VCaP (cell line): ENCODE results near the gene MICAL3.

Experiments
- H3K27ac ChIP-seq: fragments of 450-650 bp; 2 replicates; pipeline ENCODE4 v1.5.1; 2017
- CTCF ChIP-seq: fragments of 450-650 bp; conservative IDR thresholded peaks from 2 replicates; pipeline ENCODE4 v1.5.1; 2017; ENCODE audit warnings: mild to moderate bottlenecking, moderate library complexity

MICAL3 gene

GRCh38 chr22:17751596-17751995, 272.8 kb downstream of the MICAL3 start:
- no peak for TF ChIP-seq CTCF
- no peak overlapping the region for H3K27ac ChIP-seq

GRCh38 chr22:17749605-17750395, 274.6 kb downstream of the MICAL3 start:
- H3K27ac ChIP-seq, result no peak overlapping the region
- TF ChIP-seq CTCF, result no peak

- TF ChIP-seq CTCF, result no peak
These were observed 275.6 kb downstream of the MICAL3 start for GRCh38 chr22:17748555-17749353.

GRCh38 chr22:17746916-17747315, 277.4 kb downstream of the MICAL3 start:
- no peak for TF ChIP-seq CTCF

More at GRCh38 chr22:17748555-17749353, 275.6 kb downstream of the MICAL3 start:
- H3K27ac ChIP-seq, result no peak overlapping the region

GRCh38 chr22:17744430-17744829, 279.9 kb downstream of the MICAL3 start:
- TF ChIP-seq CTCF, result no peak

More at GRCh38 chr22:17746916-17747315, 277.4 kb downstream of the MICAL3 start:
- H3K27ac ChIP-seq, result no peak overlapping the region

GRCh38 chr22:17743661-17744411, 280.5 kb downstream of the MICAL3 start:
- H3K27ac ChIP-seq, result no peak overlapping the region; the same call in 1 of the 2 replicates
- TF ChIP-seq CTCF, result no peak

More at GRCh38 chr22:17744430-17744829, 279.9 kb downstream of the MICAL3 start:
- H3K27ac ChIP-seq, result no peak overlapping the region; the same call in 1 of the 2 replicates

- no peak overlapping the region for H3K27ac ChIP-seq
- TF ChIP-seq CTCF, result peak; percentile 93
These were observed 281.8 kb downstream of the MICAL3 start for GRCh38 chr22:17742527-17742902.
